Measurements from ENCODE around the gene SPTY2D1. TPM values are rescaled to one million over a fixed set of nuclear protein-coding genes. Genes with fewer than 3 reads are reported as not detected.

The SPTY2D1 gene
- total RNA-seq, 1 experiment from 2014 or later, result 26.8 TPM

DNA sequence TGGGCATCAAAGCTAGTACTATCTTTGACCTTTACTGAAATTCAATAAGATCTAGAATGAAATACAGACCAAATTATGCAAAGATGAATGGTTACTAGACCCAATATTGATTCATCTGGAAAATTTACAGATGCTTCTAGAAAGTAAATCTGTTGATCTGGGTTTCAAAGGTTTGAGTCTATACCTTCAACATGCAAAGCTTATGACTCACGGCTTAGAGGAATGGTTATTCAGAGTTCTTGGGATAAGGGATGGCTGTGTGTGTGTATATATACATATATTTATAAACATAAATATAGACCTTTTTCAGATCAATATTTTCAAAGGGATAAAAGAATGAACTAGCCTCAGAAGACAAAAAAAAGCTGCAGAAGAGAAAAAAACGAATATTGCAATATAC, 1.3 kb downstream of the SPTY2D1 start:
- no peaks in the 10 kb centered on the region for H3K36me3 Mint-ChIP-seq (ENCODE audit: insufficient read depth, unreplicated experiment)
- no TSS peak for BruUV-seq (replicated peaks)
- peak overlapping the region; percentile 99 for H3K27ac Mint-ChIP-seq (ENCODE audit: low read depth, unreplicated experiment)
- TF ChIP-seq, protein P1, sequence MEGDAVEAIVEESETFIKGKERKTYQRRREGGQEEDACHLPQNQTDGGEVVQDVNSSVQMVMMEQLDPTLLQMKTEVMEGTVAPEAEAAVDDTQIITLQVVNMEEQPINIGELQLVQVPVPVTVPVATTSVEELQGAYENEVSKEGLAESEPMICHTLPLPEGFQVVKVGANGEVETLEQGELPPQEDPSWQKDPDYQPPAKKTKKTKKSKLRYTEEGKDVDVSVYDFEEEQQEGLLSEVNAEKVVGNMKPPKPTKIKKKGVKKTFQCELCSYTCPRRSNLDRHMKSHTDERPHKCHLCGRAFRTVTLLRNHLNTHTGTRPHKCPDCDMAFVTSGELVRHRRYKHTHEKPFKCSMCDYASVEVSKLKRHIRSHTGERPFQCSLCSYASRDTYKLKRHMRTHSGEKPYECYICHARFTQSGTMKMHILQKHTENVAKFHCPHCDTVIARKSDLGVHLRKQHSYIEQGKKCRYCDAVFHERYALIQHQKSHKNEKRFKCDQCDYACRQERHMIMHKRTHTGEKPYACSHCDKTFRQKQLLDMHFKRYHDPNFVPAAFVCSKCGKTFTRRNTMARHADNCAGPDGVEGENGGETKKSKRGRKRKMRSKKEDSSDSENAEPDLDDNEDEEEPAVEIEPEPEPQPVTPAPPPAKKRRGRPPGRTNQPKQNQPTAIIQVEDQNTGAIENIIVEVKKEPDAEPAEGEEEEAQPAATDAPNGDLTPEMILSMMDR (IDR thresholded peaks at IDR 0.05; ENCODE audit: unreplicated experiment), result no peak
- no peaks in the 10 kb centered on the region for H3K9me3 Mint-ChIP-seq (ENCODE audit: unreplicated experiment)
- CTCF ChIA-PET, result interaction anchor here (0.6 to 1.9 kb wide), 8 partner anchors 12 to 188 kb away, joined by 3 to 9 read pairs (median 4); no protein-coding TSS in a partner anchor
- no peak for DNase-seq (ENCODE audit: unreplicated experiment)
- POLR2A ChIA-PET, result interaction anchor here (0.6 to 5.3 kb wide), 14 partner anchors 14 to 260 kb away, joined by 3 to 64 read pairs (median 6); partner anchors contain the start of genes LDHA, TSG101 and UEVLD
- H3K4me3 Mint-ChIP-seq (ENCODE audit: unreplicated experiment), result peak overlapping the region; percentile 91
- intact Hi-C loops (cut with micrococcal nuclease), result loop anchor here (10.0 kb wide), 1 partner anchor 88 kb away; no protein-coding TSS in a partner anchor
- H3K27me3 Mint-ChIP-seq (ENCODE audit: insufficient read depth, unreplicated experiment), result no peaks in the 10 kb centered on the region
- H3K4me1 Mint-ChIP-seq (ENCODE audit: insufficient read depth, unreplicated experiment), result peaks cover 24% of the 10 kb centered on the region

DNA sequence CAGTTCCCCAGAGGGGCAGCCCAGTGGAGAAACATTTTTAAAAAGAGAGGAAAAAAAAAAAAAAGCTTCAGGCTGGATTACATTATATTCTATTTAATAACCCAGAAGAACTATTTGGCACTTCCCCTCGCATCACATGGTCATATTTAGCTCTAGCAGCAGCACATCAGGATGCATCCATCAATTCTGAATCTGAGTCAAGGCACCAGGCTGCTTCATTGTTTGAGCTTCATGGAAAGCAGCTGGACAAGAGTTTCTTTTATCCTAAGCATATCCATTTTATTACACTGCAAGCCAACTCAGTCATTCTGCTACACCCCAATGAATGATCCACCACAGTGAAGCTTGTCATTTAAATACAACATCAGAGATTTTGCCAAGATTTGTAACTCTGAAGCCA, 10.0 kb downstream of the SPTY2D1 start:
- POLR2A ChIA-PET, result interaction anchor here (1.8 kb wide), 1 partner anchor 10 kb away, joined by 6 read pairs; the partner anchor contains the start of gene SPTY2D1

DNA sequence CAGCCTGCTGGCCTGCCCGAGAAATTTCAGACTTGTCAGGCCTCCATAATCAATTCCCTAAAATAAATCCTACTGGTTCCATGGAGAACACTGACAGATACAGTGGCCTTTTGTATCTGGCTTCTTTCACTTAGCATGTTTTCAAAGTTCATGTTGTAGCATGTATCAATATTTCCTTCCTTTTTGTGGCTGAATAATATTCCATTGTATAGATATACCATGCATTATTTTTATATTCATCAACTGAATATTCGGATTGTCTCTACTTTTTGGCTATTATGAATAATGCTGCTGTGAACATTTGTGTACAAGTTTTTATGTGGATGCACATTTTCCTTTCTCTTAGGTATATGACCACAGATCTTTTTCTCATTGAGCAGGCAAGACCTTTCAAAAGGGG, 10.4 kb downstream of the SPTY2D1 start:
- no TSS peak for BruUV-seq (replicated peaks)
- CTCF ChIA-PET, result interaction anchor here (1.5 kb wide), 1 partner anchor 10 kb away, joined by 4 read pairs; the partner anchor contains the start of gene SPTY2D1
- TF ChIP-seq, protein P1 (IDR thresholded peaks at IDR 0.05; ENCODE audit: unreplicated experiment), result no peak
- no peak overlapping the region for H3K27ac Mint-ChIP-seq (ENCODE audit: low read depth, unreplicated experiment)
- POLR2A ChIA-PET, result interaction anchor here (1.8 kb wide), 1 partner anchor 10 kb away, joined by 6 read pairs; the partner anchor contains the start of gene SPTY2D1
- peaks cover 5% of the 10 kb centered on the region for H3K9me3 Mint-ChIP-seq (ENCODE audit: unreplicated experiment)
- intact Hi-C loops (cut with micrococcal nuclease), result no loop called here
- H3K36me3 Mint-ChIP-seq (ENCODE audit: insufficient read depth, unreplicated experiment), result no peaks in the 10 kb centered on the region
- H3K4me1 Mint-ChIP-seq (ENCODE audit: insufficient read depth, unreplicated experiment), result peaks cover 15% of the 10 kb centered on the region
- H3K4me3 Mint-ChIP-seq (ENCODE audit: unreplicated experiment), result no peak overlapping the region
- H3K27me3 Mint-ChIP-seq (ENCODE audit: insufficient read depth, unreplicated experiment), result no peaks in the 10 kb centered on the region
- no peak for DNase-seq (ENCODE audit: unreplicated experiment)

More for the DNA sequence above, 10.0 kb downstream of the SPTY2D1 start:
- H3K36me3 Mint-ChIP-seq (ENCODE audit: insufficient read depth, unreplicated experiment), result no peaks in the 10 kb centered on the region
- CTCF ChIA-PET, result interaction anchor here (0.7 to 1.5 kb wide), 2 partner anchors 10 to 119 kb away, joined by 4 to 5 read pairs; partner anchors contain the start of gene SPTY2D1
- no peaks in the 10 kb centered on the region for H3K27me3 Mint-ChIP-seq (ENCODE audit: insufficient read depth, unreplicated experiment)
- peaks cover 5% of the 10 kb centered on the region for H3K9me3 Mint-ChIP-seq (ENCODE audit: unreplicated experiment)
- H3K4me3 Mint-ChIP-seq (ENCODE audit: unreplicated experiment), result no peak overlapping the region
- no peak overlapping the region for H3K27ac Mint-ChIP-seq (ENCODE audit: low read depth, unreplicated experiment)
- peaks cover 12% of the 10 kb centered on the region for H3K4me1 Mint-ChIP-seq (ENCODE audit: insufficient read depth, unreplicated experiment)
- intact Hi-C loops (cut with micrococcal nuclease), result no loop called here
- no TSS peak for BruUV-seq (replicated peaks)
- TF ChIP-seq, protein P1 (IDR thresholded peaks at IDR 0.05; ENCODE audit: unreplicated experiment), result no peak
- DNase-seq (ENCODE audit: unreplicated experiment), result no peak

DNA sequence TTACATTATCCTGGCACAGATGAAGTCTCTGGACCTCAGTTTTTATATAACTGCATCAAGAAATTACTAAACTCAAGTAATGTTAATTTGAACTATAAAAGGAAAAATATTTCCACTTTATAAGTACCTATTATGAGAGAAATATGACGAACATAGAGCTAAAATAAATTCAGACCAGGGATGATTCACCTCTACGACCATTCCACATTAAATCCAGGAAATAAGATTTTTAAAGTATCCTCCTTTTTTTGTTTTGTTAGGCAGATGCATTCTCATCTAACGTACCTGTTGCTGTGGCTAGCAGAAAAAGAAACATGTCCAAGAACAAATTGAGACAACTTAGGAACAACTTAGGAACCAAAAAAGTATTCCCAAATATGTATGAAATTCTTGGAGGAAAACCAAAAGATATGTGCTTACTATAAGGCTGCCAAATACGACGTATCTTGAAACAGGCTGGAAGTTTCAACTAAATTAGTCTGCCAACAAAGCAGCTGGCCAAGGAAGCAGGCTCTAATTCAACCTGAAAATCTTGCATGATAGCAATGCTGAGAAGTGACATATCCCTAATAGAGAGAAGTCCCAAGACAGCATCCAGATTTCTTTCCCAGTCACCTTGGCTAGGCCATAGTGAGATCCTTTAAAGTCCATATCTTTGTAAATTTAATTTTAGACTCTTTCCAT, 15.7 kb downstream of the SPTY2D1 start:
- no TSS peak for BruUV-seq (replicated peaks)
- Mint-ChIP-seq H3K4me1 (ENCODE audit: insufficient read depth, unreplicated experiment) (peaks cover 15% of the 10 kb centered on the region), H3K4me3 (ENCODE audit: unreplicated experiment) (no peak overlapping the region), H3K27ac (ENCODE audit: low read depth, unreplicated experiment) (peak overlapping the region; percentile 33), H3K9me3 (ENCODE audit: unreplicated experiment) (peaks cover under 1% of the 10 kb centered on the region), H3K36me3 (ENCODE audit: insufficient read depth, unreplicated experiment) (peaks cover 27% of the 10 kb centered on the region), H3K27me3 (ENCODE audit: insufficient read depth, unreplicated experiment) (no peaks in the 10 kb centered on the region)
- ChIA-PET CTCF (interaction anchor here (0.5 to 1.2 kb wide), 5 partner anchors 8 to 235 kb away, joined by 3 to 6 read pairs (median 3); no protein-coding TSS in a partner anchor), POLR2A (interaction anchor here (0.7 to 4.2 kb wide), 4 partner anchors 10 to 89 kb away, joined by 3 to 31 read pairs (median 10); partner anchors contain the start of genes SPTY2D1 and UEVLD)
- TF ChIP-seq, protein P1 (IDR thresholded peaks at IDR 0.05; ENCODE audit: unreplicated experiment), result no peak
- intact Hi-C loops (cut with micrococcal nuclease), result no loop called here
- DNase-seq (ENCODE audit: unreplicated experiment), result no peak

All from MCF 10A (cell line).